SH-SY5Y (cell line): ENCODE measurements around the gene ABAT.

Experiments
- GATA2 ChIP-seq: IDR thresholded peaks from 2 replicates; pipeline ENCODE4 v1.6.1; 2011; ENCODE audit warnings: mild to moderate bottlenecking, low read depth, low read length
- GATA3 ChIP-seq: IDR thresholded peaks from 2 replicates; pipeline ENCODE4 v1.6.1; 2011; ENCODE audit warnings: low read depth, mild to moderate bottlenecking, low read length, moderate library complexity

GRCh38 chr16:8760021-8760420 is 85.6 kb downstream of the ABAT start:
- TF ChIP-seq GATA2 (no peak), GATA3 (no peak)
